Activated CD4-positive, alpha-beta T cell treated with anti-CD3 and anti-CD28 coated beads, Interleukin-2, amount 50 U/mL, for 48 hours (primary cell): ENCODE measurements around the gene ADAMTS19.

Source experiments
- DNase-seq, 2 experiments: peaks; one replicate each; pipeline ENCODE4 v3.0.0-alpha.2; 2020

The ADAMTS19 gene

DNA sequence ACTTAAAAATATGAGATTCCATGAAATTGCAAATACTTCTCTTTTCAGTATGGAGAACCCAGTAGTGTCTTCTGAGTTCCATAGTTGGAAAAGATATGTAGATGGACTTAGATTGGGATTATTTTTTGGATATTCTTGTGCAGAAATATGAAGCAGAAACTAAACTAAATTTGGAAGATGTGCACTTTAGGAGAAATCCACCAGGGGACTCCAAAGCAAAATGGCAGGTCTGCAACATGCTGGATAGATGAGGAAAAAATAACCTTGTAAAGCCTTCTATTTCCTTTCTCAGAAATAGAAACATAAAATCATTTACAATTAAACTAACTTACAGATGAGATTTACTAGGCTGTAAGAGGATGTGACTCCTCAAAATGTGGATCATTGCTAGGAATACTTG is 238.6 kb downstream of the ADAMTS19 start:
- DNase-seq: no peak

DNA sequence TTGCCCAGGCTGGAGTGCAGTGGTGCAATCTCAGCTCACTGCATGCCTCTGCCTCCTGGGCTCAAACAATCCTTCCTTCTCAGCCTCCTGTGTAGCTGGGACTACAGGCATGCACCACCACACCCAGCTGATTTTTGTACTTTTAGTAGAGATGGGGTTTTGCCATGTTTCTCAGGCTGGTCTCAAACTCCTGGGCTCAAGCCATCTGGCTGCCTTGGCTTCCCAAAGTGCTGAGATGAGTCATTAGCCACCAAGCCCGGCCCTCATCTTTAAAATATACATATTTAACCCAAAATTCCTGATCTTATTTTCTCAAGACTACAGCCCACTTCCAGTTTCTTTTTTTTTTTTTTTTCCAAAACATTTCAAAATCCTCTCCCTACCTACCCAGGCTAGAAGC is 256.1 kb downstream of the ADAMTS19 start:
- DNase-seq: no peak

DNA sequence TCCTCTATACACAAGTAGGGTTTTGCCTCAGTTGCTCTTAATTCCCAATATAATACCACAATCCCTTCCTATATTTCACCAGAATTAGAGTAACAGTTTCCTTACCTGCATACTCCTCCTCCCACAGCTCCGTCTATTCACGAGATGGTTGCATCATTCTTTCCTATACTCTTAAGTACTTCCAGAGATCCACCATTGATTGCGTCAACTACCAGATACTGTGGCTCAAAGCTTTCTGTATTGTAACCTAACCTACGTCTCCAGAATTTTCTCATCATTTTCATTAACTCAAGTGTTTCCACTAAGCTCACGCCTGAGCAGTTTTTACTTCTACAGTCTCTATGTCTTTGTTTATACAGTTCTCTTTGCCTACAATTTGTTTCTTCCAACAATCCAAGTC is 256.6 kb downstream of the ADAMTS19 start:
- DNase-seq: no peak

DNA sequence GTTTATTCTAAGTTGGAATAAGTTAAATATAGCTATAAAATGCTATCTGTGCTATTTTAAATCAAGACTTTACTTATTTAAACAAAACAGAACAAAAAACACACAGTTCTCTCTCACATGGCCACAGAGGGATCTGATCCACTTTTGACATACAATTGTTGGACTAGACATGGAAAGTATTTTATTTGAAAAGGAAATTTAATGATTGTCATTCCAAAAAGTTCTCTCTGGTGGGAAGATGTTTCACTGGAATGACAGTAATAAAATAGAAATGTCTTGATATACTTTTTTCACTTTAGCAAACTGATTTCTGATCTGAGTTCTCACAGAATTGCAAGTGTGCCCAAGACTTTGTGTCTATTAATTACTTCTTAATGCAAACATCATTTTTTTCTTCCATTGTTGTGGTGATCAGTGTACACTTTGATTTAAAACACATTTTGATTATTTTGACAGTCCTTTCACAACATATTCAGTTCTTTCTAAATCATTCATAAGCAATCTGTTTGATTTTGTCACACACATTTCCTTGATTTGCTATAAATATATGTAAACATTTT is 257.7 kb downstream of the ADAMTS19 start:
- no peak for DNase-seq

DNA sequence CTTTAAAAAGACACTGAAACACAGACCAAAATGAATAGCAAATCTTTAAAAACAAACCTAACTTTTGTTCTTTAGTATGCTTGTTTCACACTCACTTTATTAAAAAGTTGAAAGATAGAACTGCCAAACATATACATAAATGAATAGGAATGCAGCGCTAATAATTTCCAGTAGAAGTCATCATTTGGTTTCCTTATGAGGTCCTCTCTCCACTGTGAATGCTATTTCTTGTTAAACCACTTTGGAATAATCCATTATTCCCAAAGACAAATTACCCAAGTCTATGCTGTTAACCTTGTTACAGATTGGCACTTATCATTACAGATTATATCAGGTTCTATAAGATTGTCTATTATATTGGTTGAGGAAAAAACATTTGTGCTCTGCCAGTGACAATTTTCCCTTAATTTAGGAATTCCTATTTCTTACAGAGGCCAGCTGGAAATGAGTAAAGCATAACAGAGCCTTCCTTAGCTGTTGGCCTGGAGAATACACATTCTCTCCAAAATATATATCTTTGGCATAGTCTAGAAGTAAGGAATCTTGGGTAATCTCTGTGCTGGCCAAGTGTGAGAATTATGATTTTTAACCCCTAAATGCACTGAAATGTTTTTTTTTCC is 258.5 kb downstream of the ADAMTS19 start:
- no peak for DNase-seq

DNA sequence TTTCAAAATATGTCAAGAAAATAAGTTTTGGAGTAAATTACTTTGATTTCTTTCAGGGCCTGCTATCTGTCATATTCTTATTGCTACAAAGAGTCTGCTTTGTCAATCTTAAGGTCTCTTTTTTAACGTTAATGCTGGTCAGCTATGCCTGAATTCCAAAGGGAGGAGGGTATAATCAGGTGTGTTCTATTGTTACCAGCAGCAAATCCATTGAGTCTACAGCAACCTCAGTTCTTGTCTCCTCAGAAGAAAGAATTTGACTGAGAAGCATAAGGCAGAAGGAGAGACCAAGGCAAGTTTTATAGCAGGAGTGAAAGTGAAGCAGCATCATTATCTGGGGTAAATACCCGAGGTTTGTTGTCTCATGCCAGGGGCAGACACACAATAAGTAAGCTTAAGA is 264.1 kb downstream of the ADAMTS19 start:
- DNase-seq: no peak

DNA sequence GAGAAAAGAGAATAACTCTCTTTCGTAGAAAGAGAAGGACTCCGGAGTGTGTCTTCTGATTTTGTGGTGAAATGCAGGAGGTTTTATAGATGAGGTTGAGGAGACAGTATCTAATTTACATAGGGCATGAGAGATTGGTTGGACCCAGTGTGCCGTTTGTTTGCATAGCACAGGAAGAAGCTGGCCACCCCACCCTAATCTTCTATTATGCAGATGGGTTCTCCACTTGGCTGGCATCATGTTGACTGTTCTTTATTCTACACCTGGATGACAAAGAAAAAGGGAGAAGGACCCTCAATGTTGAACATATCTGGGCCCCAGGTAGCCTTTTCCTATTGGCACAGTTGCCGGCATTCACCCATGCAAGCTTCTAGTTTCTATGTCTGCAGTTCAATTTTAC is 264.5 kb downstream of the ADAMTS19 start:
- DNase-seq: no peak

DNA sequence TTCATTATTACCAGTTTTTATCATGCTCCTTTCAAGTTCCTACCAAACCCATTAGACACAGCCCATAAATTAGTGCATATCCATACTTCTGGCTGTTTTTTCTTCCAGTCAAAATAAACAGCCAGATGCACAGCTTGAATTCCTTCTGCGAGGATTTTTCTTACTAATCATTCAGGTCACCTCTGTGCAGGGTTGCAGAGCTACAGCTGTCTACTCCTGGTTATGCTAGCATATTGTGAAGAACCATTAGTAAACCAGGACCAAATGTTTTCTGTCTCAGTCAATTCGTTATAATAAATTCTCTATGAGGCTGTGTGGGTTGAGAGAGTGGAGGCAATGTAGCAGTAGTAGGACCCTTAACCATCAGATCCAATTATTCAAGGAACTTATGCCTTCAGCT is 279.7 kb downstream of the ADAMTS19 start:
- DNase-seq: no peak

DNA sequence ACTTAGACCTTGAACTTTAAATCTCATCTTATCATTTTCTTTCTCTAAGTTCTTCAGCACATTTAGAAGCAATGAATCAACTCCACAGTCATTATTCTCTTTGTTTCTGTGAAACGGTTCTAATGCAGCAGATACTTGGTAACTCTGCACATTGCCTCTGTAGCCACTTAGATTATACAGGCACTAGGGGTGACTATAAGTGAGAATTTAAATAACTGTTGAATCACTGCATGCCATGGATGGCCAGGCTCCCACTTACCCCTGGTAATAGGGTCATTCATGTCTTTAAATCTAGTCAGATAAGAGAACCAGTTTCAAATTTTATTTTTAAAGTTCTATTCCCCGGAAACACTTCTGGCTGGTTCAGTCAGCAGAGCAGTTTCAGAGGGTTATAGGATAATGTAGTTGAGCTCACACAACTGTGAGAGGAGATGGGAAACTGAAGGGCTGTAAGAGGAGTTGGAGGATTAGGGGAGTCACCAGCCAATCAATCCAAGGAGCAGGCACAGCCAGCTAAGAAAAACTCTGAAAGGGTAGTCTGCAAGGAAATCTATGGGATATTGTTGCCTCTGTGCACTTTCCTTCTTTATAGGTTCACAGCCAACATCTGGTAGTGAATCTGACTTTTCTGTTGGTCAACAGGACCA is 283.6 kb downstream of the ADAMTS19 start:
- no peak for DNase-seq

DNA sequence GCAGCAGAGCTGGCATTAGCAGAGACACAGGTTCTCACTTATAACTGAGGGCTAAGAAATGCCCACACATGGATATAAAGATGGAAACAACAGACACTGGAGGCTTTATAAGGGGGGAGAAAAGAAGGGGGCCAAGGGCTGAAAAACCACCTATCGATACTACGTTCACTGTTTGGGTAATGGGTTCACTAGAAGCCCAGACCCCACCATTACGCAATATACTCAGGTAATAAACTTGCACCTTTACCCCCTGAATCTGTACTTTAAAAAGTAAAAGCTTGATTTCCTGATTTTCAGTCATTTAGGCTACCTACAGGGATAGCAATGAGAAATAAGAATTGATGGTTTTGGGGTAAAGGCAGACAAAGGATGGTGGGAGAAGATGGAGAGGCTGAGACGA is 285.9 kb downstream of the ADAMTS19 start:
- DNase-seq: no peak

DNA sequence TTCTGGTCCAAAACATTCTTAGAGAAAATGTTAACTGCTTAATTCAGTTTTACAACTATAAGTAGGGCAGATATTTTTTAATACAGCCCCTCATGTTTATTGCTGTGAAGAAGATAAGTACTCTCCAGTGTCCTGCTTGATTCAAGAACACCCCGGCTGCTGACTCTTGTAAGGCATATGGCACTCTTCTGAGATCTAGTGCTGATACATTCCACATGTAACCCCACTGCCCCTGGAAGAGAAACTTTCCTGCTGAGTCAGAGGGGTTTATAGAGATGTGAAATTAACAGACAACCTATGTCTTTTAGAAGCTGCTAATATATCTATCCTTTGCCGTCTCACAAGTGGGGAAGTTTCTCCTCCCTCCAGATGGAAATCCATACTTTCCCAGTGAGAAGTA is 286.8 kb downstream of the ADAMTS19 start:
- DNase-seq: no peak

DNA sequence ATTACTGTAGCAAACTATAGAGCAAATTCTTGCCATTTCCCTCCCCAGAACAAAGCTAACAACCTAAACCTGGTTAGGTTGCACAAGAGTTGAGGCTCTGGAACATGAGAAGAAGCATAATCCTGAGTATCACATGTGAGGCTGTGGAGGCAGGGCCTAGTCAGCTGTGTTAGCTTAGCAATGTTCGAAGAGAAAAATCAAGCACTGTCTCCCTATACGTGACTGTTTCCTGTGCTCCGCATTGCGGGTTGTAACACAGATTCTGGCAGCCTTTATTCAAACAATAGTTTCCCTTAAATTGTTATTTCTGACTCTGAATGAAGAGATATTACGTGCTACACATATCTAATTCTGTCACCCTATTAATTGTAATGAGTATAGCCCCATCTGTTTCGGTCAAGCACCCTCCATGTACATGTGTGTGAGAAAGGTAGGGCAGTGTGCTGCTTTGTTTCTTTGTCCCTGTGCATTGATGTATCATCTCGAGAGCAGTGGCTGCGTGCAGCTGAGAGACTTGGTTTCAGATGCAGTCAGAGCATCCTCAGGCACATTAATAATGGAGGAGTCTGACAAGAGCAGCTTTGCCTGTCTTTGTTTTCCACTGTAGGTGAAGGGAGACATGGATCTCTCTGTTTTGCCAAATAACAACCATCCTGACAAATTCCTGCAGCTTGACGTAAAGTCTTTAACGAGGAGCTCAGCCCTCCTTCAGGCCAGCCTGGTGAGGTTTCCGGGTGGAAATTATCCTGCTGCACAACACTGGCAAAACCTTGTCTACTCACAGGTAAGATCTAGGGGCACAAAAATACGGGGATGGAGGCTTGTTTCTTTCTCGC is 287.7 kb downstream of the ADAMTS19 start, which contains the start of gene MINAR2:
Gene MINAR2, plus strand, starts transcription at position 523 of the 836 bp plus-strand sequence. Its CDS starts 97 bp downstream, at position 620.
- DNase-seq: no peak

DNA sequence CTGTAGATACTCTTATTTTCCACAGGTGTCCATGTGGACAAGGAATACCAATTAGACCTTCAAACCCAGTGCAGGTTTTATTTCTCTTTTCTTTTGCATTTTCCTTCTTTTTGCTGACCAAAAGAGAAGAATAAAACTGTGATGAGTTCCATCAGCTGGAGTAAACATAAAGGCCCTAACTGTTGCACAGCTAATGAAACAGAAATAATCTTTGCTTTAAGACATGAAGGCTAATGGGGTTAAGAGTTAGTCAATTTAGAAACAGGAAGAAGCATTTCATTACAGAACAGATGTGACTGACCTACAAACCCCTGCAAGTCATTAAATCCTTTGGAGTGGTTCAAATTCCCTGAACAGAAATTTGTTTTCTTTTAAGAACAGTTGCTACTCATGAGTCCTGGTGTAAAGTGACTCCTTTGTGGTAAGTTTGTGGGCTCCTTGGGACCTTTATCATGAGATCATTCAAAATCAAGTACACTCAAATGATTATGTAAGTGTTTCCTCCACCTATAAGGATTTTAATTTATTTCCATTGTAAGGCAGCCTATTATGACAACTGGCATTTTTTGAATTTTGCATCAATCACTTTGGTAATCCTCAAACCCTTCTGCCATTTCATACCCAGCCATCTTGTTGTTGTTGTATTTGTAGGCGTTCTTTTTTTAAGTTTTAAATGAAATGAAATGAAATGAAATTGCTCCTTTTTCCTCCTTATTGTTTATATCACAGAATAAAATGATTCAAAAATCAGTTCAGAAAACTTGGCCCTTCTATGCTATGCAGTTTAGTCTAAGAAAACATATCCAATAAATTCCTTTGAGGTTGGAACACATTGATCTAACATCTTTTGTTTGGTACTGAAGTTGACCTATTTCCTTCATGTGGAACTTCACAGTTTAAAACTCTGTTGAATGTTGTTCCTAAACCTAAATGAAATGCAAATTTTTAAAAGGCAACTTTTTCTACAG is 289.1 kb downstream of the ADAMTS19 start:
- DNase-seq: no peak

DNA sequence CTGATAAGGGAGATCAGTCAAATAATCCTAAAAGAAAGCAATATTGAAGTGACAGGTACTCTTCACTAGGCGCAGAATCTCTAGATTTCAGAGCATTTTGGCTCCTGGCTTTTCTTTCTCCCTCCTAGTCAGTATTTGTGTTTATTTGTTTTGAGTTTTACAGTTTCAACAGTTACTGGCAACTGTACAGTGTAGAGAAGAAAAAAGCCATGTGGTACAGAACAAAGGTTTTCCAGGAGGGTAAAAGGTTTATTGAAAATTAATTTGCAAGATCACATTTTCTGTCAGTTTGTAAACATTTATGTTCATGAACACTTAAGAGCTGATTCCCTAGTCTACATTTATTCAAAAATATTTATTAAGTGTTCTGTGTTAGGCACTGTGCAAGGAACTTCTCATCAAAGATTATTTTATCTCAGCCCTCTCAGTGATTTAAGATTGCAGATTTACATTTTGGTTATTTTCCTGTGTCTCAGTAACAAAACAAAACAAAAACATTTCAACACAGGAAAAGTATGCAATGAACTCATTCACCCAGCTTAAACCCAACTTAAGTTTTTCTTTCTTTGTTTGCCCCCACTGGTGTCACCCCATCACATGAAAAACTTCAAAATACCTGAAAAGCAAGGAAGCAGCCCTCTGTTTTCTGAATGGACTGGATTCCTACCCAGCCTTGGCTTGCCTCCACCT is 300.7 kb downstream of the ADAMTS19 start:
- no peak for DNase-seq

DNA sequence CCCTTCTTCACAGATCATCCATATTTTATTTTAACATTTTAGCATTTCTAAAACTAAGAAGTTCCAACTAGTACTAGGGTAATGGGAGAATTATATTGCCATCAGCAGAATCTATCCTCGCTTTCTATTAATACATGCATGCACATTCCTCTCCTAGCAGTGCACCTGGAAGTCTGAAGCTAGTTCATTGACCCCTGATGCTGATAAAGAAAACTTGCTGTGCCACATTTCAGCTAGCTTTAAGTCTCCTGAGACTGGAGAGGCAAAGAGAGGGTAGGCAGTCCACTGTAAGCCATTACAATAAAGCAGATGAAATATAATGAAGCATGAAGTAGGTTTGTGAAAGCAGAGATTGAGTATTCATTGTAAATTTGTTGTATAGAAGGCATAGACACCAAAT is 303.6 kb downstream of the ADAMTS19 start:
- no peak for DNase-seq

DNA sequence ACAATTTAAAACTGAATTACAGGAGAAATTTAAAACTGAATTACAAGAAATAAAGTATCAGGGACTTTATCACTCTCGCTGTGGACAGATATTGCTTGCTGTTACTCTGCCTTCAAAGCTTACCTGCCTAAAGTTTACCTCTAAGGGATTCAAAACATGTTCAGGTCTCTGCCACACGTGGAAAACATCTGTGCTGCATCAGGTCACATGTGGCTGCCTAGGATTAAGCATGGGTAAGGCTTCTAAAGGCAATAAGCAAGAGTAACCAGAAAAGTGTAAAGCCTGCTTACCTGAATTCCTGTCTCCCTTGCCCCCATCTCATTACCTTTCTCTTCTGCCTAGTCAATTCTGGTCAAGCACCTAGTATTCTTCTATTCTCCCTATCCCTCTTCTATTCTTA is 306.7 kb downstream of the ADAMTS19 start:
- DNase-seq: no peak

DNA sequence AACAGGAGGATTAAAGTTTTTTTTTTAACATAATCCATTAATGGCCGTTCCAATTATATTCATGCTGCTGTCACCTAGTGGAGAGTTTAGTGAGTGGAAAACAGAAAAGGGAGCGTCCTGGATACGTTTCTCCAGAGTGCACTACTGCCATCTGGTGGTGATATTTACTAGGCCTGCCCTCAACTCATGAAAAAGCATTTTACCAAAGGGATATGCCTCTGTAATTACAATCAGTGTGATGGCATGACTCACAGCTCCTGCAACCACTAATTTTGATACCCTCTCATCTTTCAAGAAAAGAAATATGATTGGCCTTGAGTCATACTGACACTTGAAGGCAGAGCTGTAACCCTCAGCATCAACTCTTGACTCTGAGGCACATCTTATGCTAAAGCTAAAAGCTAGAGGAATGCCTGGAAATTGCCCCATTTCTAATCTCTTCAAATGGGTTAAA is 307.9 kb downstream of the ADAMTS19 start:
- DNase-seq: peak; percentile 62 to 73

DNA sequence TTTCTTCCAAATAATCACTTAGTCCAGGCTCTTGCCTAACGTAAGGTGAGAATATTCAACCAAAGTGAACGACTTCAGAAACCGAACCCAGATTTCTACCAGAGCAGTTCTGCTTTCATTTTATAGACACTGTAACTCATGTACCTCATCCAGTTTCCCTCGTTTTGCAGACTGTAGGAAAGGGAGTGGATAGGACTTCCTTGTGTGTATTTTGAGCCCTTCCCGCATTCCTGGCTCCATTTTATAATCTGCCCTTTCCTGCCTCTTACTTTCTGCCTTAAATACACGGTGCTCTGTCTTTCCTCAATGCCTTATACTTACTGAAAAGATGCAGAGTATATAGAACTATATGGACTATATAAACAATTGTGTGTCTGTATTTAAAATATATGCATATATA is 308.6 kb downstream of the ADAMTS19 start:
- DNase-seq: no peak

DNA sequence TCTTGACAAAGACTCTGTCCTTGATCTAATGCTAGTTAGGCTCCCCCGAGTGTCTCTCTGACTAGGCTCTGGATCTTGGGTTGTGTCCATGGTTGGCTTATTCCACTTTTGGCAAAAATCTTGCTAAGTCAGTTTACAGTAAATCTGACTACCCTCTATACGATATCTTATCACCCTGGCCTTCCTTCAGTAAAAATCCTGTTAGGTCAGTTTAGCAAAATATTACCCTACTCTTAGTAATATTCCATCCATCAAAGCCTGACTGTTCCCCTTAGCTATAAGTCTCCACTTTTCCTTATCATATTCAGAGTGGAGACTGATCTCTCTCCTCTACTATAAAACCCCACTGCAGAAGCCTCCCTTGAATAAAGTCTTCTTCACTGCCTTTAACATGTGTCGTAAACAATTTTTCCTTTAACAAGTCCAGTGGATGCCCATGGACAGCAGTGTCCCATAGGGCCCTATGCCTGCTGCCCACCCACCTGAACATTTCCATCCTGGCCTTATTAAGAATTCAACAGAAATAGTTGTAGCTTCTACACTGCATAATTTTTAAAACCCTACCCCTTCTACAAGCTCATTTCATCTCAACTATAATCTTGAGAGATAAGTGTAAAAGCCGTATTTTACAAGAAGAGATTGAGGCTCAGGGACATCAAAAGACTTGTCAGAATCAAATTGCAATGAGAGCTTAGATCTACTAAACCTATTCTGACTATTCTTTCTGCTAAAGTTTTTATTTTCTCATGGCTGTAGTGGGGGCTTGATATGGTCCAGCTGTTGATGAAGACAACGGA is 310.1 kb downstream of the ADAMTS19 start:
- DNase-seq: no peak

DNA sequence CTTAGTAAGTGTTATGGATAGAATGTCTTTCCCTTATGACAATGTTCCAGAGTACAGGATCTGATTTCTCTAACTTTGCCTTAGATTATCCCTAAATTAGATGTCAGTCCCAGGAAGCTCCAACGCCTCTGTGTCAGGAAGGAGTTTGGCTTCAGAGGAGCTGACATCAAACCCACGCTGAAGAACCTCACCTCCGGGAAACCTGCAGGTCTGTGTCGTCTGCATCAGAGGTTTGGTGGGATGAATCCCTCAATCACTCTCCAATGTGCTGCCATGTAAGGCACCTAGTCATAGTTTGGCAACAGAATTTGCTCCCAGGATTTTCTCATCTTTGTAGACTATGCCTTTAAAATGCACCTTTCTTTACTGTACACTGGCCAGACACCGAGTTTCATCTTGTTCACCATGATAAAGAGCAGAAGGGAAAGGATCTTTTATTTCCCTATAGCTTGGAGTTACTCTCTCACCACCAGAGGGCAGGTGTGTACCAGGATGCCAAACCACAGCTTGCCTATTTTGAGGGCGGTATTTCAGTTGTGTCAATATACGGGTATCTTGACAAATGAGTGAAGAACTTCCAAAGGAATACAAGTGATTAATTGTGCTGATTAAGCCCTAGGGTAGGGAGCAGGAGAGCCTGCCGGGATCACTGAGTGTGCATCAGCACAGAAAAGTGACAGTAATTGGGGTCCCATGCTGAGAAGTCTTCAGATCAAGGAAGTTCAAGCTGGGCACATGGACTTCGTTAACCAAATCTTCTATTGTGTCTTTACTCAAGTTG is 311.1 kb downstream of the ADAMTS19 start:
- peak; percentile 45 to 55 for DNase-seq
